Osteoblast (primary cell): Measurements from ENCODE around the gene ANKRD33B. TPM values are rescaled to one million over a fixed set of nuclear protein-coding genes. Genes with fewer than 3 reads are reported as not detected.
"Not testable (repeated sequence)": the region's sequence is repeated elsewhere in the genome, so short reads cannot be mapped to it uniquely, and the experiment has no call there.

ENCODE experiments used
- DNase-seq: peaks from one replicate; pipeline ENCODE4 v3.0.0; 2011; ENCODE audit warnings: low spot score, mixed read lengths; ENCODE audit not compliant: insufficient read length; ENCODE audit errors: missing footprints
- H2AFZ ChIP-seq: 2 replicates; pipeline ENCODE4 v1.6.0; 2011; ENCODE audit warnings: mild to moderate bottlenecking, low read length
- H3K27ac ChIP-seq: 2 replicates; pipeline ENCODE4 v1.5.1; 2011; ENCODE audit warnings: mild to moderate bottlenecking, low read depth, low read length, moderate library complexity
- H3K27me3 ChIP-seq: 2 replicates; pipeline ENCODE4 v1.6.0; 2012; ENCODE audit warnings: mild to moderate bottlenecking, control low read depth, inconsistent platforms, low read length, moderate library complexity; ENCODE audit not compliant: insufficient read depth
- H3K36me3 ChIP-seq: 2 replicates; pipeline ENCODE4 v1.5.1; 2011; ENCODE audit warnings: mild to moderate bottlenecking, low read length, control low read depth, moderate library complexity; ENCODE audit not compliant: insufficient read depth
- H3K4me1 ChIP-seq: 2 replicates; pipeline ENCODE4 v1.5.1; 2011; ENCODE audit warnings: mild to moderate bottlenecking, low read length, control low read depth, moderate library complexity; ENCODE audit not compliant: insufficient read depth
- H3K4me2 ChIP-seq: 2 replicates; pipeline ENCODE4 v1.6.0; 2011; ENCODE audit warnings: mild to moderate bottlenecking, low read length; ENCODE audit not compliant: insufficient read depth
- H3K4me3 ChIP-seq: fragments of 200-600 bp; sonication (generic); 3 replicates; pipeline ENCODE4 v1.5.1; 2012; ENCODE audit warnings: mild to moderate bottlenecking, low read length, inconsistent platforms; ENCODE audit not compliant: insufficient read depth
- H3K79me2 ChIP-seq: 2 replicates; pipeline ENCODE4 v1.6.0; 2012; ENCODE audit warnings: mild to moderate bottlenecking, low read length, control low read depth, inconsistent platforms; ENCODE audit not compliant: insufficient read depth
- H3K9me3 ChIP-seq: 2 replicates; pipeline ENCODE4 v1.5.1; 2011; ENCODE audit warnings: low read depth, low read length, control low read depth
- H4K20me1 ChIP-seq: 2 replicates; pipeline ENCODE4 v1.6.0; 2012; ENCODE audit warnings: mild to moderate bottlenecking, low read length, control low read depth; ENCODE audit not compliant: insufficient read depth
- total RNA-seq: library from RNA; depleted of rRNA; stranded (reverse); fragments of >200 nt; gene quantifications from 2 replicates; pipeline ENCODE4 v1.2.3, GENCODE V29; 2012
- TF ChIP-seq, protein P1 (sequence below): IDR thresholded peaks from 2 replicates; pipeline ENCODE4 v1.5.1; 2011; ENCODE audit warnings: mild to moderate bottlenecking, low read depth, low read length, moderate library complexity; ENCODE audit errors: extremely low read depth

The ANKRD33B gene
- total RNA-seq, 1 donor, result 5.1 TPM

DNA sequence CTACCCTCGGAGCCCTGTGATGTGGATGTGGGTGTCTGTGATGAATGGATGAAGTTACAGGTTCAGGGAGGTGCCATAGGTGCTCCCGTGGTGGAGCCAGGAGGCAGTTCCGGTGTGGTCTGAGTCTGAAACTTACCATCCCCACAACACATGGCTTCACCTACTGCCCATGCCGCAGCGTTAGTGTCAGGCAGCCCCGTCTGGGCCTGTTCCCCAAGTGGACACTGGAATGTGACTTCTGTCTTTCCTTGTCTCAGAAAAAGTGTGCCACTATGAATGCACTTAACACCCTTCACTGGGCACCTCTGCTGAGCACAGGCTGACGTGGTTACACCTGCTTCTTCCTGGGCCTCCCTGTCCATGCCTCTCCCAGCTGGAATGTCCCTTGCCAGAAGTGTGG, 8.6 kb downstream of the ANKRD33B start:
- Histone ChIP-seq H4K20me1 (no peaks in the 10 kb centered on the region), H3K4me2 (no peak overlapping the region), H2AFZ (no peak overlapping the region), H3K27ac (no peak overlapping the region), H3K36me3 (no peaks in the 10 kb centered on the region), H3K79me2 (peaks cover 5% of the 10 kb centered on the region), H3K9me3 (no peaks in the 10 kb centered on the region), H3K4me1 (peaks cover 5% of the 10 kb centered on the region), H3K4me3 (no peak overlapping the region), H3K27me3 (no peaks in the 10 kb centered on the region)
- TF ChIP-seq, protein P1, sequence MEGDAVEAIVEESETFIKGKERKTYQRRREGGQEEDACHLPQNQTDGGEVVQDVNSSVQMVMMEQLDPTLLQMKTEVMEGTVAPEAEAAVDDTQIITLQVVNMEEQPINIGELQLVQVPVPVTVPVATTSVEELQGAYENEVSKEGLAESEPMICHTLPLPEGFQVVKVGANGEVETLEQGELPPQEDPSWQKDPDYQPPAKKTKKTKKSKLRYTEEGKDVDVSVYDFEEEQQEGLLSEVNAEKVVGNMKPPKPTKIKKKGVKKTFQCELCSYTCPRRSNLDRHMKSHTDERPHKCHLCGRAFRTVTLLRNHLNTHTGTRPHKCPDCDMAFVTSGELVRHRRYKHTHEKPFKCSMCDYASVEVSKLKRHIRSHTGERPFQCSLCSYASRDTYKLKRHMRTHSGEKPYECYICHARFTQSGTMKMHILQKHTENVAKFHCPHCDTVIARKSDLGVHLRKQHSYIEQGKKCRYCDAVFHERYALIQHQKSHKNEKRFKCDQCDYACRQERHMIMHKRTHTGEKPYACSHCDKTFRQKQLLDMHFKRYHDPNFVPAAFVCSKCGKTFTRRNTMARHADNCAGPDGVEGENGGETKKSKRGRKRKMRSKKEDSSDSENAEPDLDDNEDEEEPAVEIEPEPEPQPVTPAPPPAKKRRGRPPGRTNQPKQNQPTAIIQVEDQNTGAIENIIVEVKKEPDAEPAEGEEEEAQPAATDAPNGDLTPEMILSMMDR, result no peak
- DNase-seq, result no peak

DNA sequence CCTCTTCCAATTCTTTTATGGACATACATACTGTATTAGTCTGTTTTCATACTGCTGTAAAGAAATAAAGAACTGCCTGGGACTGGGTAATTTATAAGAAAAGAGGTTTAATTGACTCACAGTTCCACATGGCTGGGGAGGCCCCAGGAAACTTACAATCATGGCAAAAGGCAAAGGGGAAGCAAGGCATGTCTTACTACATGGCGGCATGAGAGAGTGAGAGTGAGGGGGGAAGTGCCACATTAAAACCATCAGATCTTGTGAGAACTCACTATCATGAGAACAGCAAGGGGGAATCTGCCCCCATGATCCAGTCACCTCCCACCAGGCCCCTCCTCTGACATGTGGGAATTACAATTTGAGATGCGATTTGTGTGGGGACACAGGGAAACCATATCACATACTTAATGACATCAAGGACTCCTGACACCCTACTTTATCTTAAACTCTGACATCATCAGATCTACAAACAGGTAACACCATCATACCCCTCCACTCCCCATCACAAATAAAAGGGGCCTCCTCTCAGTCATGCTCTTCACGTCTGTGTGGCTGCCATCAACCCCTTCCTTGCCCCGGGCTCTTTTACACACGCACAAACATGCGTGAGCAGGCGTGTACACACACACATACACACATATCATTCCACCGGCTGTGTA, 9.7 kb downstream of the ANKRD33B start:
- H2AFZ ChIP-seq, result no peak overlapping the region
- no peak overlapping the region for H3K27ac ChIP-seq
- H3K36me3 ChIP-seq, result no peaks in the 10 kb centered on the region
- TF ChIP-seq, protein P1, result no peak
- H3K4me1 ChIP-seq, result peaks cover 6% of the 10 kb centered on the region
- peaks cover 5% of the 10 kb centered on the region for H3K79me2 ChIP-seq
- no peak for DNase-seq
- H3K27me3 ChIP-seq, result no peaks in the 10 kb centered on the region
- H3K4me3 ChIP-seq, result no peak overlapping the region
- H3K9me3 ChIP-seq, result no peaks in the 10 kb centered on the region
- no peak overlapping the region for H3K4me2 ChIP-seq
- H4K20me1 ChIP-seq, result no peaks in the 10 kb centered on the region

DNA sequence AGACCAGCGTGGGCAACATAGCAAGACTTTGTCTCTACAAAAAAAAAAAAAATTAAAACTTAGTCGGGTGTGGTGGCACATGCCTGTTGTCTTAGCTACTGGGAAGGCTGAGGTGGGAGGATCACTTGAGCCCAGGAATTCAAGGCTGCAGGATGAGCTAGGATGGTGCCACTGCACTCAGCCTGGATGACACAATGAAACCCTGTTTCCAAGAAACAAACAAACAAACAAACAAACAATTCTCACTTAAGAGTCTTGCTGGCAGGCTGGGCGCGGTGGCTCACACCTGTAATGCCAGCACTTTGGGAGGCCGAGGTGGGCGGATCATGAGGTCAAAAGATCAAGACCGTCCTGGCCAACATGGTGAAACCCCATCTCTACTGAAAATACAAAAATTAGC, 11.0 kb downstream of the ANKRD33B start:
- H3K27me3 ChIP-seq, H4K20me1 ChIP-seq, H3K79me2 ChIP-seq, H3K4me3 ChIP-seq, DNase-seq, H2AFZ ChIP-seq, H3K9me3 ChIP-seq, H3K4me2 ChIP-seq, H3K27ac ChIP-seq, H3K36me3 ChIP-seq, H3K4me1 ChIP-seq: not testable (repeated sequence)

DNA sequence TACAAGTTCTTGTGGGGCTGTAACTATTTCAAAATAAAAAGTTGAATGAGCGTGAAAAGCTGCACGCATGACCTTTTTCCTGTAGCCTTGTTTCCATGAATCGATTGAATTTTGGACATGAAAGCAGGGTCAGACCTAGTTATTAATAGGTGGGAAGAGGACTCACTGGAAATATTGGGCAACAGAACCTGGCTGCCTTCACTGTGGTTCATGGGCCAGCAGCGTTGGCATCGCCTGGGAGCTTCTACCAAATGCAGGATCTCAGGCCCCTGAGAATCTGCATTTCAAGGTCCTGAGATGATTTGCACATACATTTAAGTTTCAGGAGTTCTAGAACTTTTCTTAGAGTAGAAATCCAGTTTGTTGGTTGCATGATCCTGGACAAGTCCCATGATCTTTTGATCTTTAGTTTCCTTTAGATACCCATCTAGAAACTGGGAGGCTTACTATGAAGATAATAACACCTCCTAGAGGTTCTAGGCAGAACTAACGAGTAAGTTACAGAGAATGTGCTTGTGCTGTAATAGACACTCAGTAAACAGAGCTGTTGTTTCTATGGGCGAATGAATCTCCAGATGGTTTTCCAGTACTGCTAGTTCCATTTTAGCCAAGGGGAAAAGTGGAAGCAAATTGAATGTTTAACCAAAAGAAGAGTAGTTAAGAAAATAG, 12.4 kb downstream of the ANKRD33B start:
- Histone ChIP-seq H3K36me3 (no peaks in the 10 kb centered on the region), H3K4me1 (peaks cover 6% of the 10 kb centered on the region), H3K27me3 (no peaks in the 10 kb centered on the region), H3K4me2 (no peak overlapping the region), H3K4me3 (no peak overlapping the region), H2AFZ (no peak overlapping the region), H3K27ac (no peak overlapping the region), H3K9me3 (no peaks in the 10 kb centered on the region), H3K79me2 (peaks cover 5% of the 10 kb centered on the region), H4K20me1 (no peaks in the 10 kb centered on the region)
- no peak for DNase-seq
- TF ChIP-seq, protein P1, result no peak
